ENCODE measurements around the gene POLE.

DNA sequence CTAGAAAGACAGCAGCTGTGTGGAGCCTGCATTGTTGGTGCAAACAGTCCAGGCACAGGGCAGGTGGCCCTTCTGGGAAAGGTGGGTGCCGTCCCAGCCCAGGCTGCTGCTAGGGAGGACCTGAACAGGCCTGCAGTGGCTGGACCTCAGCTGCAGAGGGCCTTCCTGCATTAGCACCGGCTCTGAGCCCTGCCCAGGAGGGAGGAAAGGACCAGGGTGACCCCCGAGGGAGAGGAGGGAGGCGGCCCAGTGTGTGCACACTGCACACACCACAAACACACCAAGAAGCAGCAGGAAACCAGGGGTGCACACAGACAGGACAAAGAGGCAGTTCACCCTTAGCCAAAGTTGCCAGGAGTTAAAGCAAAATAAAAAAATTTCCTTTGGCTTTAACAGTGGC lies 15.5 kb upstream of the POLE start:
- TF ChIP-seq, protein P1, sequence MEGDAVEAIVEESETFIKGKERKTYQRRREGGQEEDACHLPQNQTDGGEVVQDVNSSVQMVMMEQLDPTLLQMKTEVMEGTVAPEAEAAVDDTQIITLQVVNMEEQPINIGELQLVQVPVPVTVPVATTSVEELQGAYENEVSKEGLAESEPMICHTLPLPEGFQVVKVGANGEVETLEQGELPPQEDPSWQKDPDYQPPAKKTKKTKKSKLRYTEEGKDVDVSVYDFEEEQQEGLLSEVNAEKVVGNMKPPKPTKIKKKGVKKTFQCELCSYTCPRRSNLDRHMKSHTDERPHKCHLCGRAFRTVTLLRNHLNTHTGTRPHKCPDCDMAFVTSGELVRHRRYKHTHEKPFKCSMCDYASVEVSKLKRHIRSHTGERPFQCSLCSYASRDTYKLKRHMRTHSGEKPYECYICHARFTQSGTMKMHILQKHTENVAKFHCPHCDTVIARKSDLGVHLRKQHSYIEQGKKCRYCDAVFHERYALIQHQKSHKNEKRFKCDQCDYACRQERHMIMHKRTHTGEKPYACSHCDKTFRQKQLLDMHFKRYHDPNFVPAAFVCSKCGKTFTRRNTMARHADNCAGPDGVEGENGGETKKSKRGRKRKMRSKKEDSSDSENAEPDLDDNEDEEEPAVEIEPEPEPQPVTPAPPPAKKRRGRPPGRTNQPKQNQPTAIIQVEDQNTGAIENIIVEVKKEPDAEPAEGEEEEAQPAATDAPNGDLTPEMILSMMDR (IDR thresholded peaks at IDR 0.05): no peak
- no peak for TF ChIP-seq ZFX (IDR thresholded peaks at IDR 0.05; ENCODE audit: borderline replicate concordance)

Data from 22Rv1 (cell line).